GM19351 (cell line): ENCODE data around the gene SH3PXD2A.
"Not testable (repeated sequence)": the region's sequence is repeated elsewhere in the genome, so short reads cannot be mapped to it uniquely, and the experiment has no call there.

Experiments
- ATAC-seq: cut with Tn5 transposase; IDR thresholded peaks from one replicate; pipeline ENCODE4 v1.9.1; 2021; ENCODE audit warnings: mild to moderate bottlenecking, moderate library complexity; ENCODE audit not compliant: unreplicated experiment

The SH3PXD2A gene

DNA sequence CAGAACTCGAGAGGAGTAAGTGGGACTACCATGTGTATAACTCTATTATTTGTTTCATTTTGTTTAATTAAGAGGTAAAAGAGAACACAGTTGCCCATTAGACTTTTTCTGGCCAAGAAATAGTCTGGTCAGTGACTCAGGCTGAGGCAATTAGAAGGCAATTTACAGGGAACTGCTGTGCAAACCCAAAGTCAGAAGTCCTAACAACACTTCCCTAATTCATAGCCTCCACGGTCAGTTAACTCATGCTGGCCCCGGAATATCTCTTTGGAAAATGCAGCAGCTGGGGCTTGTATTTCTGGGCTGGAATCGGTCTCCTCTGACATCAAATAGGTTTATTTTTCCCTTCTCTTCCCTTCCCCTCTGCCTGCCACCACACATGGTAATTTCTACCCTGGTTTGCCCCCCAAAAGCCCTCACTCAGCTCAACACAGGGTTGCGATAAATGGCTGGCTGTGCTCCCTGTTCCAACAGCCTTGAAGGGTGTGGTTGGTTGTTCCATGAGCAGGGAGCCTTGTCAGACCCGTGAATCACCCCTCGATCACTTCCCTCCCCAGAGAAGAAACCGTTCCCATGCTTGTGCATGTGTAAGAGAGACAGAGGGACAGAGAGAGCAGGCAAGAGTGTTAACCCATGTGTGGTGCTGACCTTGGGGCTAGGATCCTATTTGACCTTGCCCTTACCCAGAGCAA is 5.3 kb downstream of the SH3PXD2A start:
- no peak for ATAC-seq

DNA sequence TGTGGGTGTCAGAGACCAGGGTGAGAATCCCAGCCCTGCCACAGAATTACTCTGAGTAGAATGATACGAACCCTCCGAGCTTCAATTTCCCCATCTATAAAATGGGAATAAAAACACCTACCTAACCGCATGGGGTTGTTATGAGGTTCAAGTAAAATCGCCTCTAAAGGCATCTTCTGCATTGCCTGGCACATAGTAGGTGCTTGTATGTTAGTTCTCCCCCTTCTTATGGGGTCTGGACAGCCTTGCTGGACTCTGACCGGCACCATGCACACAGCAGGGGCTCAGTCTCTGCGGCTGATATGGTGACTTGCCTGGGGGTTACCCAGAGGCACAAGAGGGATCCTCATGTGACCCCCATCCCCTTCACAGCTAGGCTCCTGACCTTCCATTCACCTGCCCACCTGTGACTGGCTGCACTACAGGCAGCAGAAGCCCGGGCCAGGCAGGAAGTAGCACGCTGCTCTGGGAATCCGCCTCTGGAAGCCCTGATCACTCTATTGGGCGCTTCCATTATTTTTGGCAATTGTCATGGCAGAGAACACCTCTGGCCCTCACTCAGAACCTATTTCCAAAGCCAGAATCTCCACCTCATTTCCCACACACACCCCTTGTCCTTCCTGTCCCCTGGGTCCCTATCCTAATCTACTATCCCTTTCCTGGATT is 6.0 kb downstream of the SH3PXD2A start:
- ATAC-seq: no peak

DNA sequence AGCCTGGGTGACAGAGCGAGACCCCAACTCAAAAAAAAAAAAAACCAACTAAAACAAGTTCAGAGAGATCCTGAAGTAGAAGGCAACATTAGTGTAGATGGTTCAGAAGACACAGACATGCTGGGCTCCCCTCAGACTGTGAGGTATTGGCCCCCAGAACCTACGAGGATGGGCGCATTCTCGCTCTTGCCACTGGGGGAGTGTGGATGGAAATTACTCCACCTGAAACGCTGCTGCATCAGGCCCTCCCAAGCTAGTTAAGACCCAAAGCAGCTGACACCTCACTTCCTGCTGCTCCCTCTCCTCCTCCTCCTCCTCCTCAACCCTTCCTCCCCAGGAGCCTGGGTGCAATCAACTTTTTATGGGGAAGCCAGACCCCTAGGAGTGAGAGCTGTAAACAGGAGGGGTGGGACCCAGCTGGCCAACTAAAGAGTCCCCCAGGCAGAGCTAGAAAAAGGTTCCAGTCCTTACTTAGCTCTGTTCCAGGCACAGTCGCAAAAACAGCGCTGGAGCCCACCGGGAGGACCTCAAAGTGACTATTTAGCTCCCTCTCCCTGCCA is 7.4 kb downstream of the SH3PXD2A start:
- ATAC-seq: peak; percentile 45

DNA sequence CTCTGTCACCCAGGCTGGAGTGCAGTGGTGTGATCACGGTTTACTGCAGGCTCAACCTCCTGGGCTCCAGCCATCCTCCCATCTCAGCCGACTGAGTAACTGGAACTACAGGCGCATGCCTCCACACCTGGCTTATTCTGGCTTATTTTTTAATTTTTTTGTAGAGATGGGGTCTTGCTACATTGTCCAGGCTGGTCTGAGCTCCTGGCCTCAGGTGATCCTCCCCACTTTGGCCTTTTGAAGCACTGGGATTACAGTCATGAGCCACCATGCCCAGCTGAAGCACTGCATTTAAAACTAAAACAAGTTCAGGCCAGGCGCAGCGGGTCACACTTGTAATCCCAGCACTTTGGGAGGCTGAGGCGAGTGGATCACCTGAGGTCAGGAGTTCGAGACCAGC is 8.0 kb downstream of the SH3PXD2A start:
- ATAC-seq: no peak

DNA sequence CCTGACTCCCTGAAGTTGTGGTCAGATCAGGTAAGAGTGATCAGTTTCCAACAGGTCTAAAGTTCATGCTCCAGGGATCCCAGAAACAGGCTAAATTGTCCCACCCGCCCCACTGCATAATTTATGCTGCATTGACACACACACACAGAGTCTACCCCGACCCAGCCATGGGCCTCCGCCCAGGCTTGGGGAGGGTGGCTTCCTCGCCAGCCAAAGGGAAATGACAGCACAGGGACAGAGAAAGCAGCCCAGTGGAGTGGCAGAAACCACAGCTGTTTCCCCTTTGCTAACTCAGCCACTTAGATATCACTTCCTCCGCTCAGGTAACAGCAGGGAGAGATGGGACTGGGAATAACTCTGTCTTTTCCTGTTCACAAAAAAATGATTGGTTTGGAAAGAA is 9.4 kb downstream of the SH3PXD2A start:
- ATAC-seq: peak; percentile 42

DNA sequence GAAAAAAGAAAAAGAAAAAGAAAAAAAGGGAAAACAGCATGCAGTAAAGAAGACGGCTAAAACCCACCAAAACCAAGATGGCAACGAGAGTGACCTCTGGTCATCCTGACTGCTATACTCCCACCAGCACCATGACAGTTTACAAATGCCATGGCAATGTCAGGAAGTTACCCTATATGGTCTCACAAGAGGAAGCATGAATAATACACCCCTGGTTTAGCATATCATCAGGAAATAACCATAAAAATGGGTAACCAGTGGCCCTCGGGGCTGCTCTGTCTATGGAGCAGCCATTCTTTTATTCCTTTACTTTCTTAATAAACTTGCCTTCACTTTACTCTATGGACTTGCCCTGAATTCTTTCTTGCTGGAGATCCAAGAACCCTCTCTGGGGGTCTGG is 10.0 kb downstream of the SH3PXD2A start:
- not testable (repeated sequence) for ATAC-seq

DNA sequence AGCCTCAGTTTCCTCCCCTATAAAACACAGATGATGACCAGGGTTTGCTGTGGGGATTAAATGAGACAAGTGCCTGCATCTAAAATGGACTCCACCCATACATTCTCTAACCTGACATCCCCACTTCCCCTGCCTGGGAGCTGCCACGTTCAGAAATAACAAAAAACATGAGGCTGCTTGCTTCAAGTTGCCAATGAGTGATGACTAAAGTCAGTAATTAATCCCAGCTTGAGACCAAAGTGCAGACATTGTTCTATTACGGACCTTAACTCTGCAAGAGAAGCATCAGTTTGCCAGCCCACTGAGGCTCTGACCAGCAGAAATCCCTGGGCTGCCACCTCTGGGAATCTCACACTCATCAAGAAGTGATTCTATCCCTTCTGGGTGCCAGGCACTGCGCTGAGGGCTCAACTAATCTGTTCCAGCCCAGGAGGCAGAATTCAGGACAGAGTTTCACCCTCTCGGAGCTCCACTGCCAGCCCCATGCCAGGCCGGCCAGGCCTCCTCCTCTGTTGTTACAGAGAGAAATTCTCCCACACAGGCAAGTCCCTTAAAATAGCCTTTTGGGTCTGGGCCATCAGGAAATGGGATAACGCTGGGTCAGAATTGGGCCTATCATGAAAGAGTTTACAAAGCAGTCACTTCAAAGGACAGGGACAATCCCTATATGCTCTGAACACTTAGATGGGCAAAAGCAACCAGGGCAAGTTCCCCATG is 11.4 kb downstream of the SH3PXD2A start:
- no peak for ATAC-seq

DNA sequence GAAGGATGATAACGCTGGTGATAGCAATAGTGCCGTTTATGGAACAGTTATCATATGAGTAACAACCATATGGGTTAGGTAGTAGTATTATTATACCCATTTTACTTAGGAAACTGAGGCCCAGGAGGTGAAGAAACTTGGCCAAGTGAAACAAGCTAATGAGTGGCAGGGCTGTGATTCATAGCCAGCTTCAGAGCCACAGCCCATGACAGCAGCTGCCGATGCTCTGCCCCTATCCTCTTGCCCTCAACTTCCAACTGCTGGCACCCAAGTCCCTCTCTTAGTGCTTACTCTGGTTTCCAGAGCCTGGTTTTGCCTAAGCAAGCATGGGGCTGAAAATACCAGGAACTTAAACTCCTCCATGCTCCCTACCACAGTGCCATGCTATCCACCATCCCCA is 12.3 kb downstream of the SH3PXD2A start:
- ATAC-seq: no peak

DNA sequence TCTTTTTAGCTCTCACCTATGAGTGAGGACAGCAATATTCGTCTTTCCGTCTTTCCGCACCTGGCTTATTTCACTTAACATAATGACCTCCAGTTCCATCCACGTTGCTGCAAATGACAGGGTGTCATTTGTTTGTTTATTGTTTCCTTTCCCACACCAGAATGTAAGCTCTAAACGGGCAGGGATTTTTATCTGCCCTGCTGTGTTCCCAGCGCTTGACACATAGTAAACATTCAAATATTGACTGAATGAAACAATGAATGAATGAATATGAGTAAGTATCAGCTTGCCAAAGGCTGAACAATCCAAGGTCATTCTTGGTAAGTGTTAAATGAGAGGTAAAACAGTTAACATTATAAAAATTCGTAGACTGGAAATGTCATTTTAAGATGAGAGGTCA is 12.8 kb downstream of the SH3PXD2A start:
- ATAC-seq: no peak

DNA sequence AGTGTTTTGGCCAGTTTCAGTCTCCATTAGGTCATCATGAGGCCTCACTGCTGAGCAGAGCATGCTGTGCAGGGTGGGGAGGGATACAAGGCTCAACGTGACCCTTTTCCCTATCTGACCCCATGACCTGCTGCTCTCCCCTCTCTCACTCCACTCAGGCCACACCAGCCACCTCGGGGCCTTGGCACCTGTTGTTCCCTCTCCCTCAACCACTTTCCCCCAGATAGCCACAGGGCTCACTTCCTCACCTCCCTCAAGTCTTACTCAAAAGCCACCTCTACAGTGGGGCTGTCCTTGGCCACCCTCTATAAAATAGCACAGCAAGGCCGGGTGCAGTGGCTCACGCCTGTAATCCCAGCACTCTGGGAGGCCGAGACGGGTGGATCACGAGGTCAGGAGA is 13.9 kb downstream of the SH3PXD2A start:
- no peak for ATAC-seq

DNA sequence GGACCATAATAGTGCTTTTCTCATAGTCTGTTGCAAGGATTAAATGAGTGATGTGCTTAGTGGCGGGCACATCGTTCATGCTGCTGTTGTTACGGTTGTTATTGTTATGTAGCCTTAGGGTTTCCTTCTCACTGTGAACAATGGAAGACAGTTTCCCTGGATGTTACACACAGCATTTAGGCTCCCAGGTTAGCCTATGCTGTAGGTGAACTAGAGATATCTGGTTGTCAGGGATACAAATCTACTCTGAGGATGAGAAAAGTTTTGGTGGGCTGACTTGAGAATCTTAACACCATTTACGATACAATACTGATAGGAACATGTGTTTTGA is 14.7 kb downstream of the SH3PXD2A start:
- no peak for ATAC-seq

DNA sequence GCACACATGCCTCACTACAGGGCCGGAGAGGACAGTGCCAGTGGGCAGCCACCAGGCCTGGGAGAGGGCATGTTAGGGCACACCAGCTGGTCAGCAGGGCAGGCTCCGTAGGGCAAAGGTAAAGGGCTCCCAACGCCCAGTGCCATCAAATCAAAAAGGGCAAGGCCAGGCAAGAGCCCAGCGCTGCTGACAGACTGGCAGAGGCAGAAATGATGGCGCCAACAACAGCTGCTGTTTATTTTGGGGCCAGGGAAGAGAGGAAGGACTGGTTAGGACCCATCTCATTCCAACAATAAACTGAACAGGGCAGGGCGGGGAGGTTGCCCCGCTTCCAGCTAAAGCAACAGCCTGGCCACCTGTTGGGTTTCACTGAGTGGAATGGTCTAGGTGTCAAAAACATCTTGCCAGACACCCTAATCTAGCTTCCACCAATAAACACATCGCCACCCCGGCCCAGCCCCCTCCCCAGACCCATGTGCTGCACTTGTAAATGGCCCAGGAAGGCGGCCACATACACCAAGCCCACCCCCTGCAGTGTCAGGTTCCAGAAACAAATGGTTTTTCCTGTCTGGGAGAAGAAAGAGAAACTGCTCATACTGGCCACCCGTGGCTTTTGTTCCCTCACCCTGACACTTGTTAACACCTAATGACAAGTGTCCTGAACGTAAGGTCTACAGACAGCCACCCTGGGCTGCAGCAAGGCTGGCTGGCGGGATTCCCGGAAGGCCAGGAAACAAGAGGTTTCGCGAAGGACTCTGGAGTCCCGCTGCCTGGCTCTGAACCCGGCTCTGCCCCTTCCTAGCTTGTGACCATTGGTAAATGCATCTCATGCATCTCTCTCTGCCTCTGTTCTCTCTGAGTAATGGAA is 15.3 kb downstream of the SH3PXD2A start:
- no peak for ATAC-seq

DNA sequence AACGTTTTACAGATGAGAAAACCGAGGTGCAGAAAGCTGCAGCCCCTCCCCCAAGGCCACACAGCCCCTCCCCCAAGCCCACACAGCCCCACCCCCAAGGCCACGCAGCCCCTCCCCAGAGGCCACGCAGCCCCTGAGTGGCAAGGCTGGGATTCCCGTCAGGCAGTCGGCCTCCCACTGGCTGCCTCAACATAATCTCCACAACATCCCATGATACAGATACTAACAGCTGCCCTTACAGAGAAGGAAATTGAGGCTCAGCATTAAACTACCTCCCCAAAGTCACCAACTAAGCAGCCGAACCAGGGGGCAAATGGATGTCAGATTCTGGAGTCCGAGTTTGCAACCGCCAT is 15.9 kb downstream of the SH3PXD2A start:
- no peak for ATAC-seq

DNA sequence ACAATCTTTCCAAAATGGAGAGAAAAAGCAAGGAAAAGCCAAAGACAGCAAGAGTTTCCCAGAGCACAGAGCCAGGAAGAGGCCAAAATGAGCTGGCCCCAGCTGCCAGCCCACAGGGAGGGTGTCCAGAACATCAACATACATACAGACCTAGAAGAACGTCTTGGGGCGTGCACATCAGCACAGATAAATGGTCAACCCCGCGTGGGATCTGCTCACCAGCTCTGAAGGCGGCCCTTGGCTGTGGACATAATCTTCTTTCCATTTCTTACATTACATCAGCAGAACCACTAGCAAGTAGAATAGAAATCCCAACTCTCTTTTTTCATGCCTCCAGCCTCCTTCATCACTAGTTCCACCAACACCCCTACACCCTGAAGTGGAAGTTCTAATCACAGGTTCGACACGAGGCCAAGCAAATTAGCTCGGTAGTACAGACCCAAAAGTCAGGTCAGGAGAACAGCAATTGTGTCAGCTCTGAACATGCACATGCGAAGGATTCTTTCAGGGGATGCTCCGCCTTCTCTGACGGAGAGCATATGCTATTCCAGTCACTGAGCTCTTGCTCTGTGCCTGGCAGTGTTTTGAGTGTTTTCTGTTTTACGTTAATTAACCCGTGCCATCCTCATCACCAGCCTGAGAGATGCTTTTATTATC is 16.4 kb downstream of the SH3PXD2A start:
- ATAC-seq: no peak

DNA sequence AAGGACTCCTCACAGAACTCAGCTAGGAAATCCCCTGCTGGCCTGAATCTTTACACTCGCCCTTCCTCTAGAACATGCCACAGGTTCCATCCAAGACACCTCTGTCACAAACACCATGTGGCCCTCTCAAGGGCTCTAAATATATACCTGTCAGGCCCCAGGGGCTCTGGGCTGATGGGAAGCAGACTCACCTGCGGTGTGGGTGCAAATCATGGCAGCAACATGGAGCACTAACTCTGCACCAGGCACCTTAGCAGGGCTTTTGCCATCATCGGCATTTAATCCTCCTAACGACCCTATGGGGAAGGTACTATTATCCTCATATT is 17.3 kb downstream of the SH3PXD2A start:
- no peak for ATAC-seq

DNA sequence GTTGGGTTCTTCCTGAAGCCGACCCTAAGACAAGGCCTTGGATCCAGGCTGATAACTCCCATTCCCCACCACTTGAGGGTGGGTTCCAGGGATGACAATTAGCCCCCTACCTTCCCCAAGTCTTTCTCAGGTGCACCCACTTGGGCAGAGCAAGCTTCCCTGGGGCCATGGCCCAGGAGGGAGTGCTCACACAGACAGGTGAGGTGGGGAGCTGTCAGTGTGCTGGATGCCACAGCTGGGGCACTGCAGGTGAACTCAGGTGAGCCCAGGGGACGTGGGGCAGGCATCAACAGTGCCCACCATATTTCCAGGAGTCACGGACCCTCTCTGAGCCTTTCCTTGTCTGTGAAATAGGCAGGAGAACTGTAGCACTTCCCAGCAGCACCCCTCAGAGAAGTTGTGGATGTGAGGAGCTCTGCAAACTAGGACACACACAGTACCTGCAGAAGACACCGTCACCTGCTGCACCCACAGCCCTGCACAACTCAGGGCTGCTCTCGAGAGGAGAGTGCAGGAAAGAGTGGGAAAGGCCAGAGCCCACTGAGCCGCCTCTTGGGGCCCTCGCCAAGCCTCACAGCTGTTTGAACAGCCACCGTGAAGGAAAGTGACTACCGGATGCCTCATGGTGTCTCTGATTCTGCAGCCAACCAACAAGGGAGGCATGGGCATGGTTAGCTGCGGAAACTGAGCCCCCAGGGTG is 17.9 kb downstream of the SH3PXD2A start:
- ATAC-seq: no peak

DNA sequence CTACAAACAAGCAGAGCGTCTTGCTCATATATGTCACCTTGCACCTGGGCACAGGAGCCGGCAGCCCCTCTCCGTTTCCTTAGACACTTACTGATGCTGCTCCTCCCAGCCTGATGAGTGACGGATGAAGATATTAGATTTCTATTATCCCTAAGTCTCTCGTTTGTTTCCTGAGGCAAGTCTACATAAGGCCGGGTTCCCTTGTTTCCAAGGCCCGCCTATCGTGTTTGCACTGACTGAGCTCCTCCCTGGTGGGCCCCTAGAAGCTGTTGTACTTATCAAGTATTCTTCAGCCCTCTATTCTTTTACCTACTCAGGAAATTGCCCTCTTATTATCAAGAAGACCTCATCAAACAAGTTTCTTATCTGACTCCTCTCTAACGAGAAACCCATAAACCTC is 18.5 kb downstream of the SH3PXD2A start:
- no peak for ATAC-seq

DNA sequence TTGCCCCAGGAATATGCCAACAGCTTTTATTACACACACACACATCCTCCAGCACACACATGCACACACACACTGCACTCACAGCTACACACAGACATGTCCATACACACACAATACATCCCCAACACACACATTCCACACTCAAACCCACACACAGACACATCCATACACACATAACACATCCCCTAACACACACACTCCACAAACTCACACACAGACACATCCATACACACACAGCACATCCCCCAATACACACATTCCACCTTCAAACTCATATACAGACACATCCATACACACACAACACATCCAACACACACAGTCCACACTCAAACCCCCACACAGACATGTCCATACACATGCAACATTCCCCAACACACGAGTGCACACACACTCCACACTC is 19.1 kb downstream of the SH3PXD2A start:
- no peak for ATAC-seq

DNA sequence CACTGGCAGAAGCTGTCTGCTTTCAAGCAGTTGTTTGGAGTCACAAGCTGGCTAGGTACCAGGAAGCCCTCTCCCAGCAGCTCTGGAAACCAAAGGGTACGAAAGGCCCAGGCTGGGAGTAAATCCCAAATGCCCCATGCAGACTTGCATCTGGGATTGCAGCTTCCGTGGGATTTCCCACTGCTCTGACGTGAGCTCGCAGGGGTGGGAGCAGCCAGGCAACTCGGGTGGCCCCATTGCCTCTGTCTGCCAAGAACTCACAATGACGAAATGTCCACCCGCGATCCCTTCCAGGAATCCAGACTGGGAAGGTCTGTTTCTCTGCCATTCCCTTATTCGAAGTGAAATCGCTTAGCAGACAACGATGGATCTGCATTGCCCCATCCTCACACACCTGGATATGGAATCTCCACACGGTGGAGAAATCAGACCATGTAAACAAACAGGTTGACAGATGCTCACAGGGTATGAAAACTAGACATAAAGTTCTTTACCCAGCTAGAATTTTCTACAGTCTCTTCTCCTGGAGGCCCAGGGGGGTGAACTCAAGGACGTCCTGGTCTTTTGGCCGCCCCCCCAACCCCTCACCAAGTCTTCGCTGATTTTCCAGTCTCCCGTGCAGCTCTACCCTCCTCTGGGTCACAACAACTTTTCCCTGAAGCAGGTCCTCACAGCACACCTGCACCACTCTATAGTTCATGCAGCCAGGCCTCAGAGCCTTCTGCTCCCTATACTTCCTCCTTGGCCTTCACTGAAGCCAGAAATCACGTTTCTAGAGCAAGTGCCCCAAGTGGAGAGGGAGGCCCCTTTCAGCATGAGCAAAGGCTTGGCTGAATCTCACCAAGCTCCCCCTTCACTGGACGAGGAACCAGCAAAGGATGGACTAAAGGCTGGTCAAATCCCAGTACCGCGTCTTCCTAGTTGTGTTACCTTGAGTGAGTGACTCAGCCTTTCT is 20.0 kb downstream of the SH3PXD2A start:
- no peak for ATAC-seq
